Central memory CD4-positive, alpha-beta T cell (primary cell): Measurements from ENCODE around the gene URB2.
"Not testable (repeated sequence)": the region's sequence is repeated elsewhere in the genome, so short reads cannot be mapped to it uniquely, and the experiment has no call there.

ENCODE experiments used
- DNase-seq: peaks from one replicate; pipeline ENCODE4 v3.0.0; 2022
- total RNA-seq, 3 experiments: gene quantifications; one replicate each; lab custom pipeline; 2026; lab: John Stamatoyannopoulos, UW

URB2 gene
- 20.1 to 190 (median 38.9) reads per million in 3 experiments for total RNA-seq

GRCh38 chr1:229625915-229626831, at the start of gene URB2, which contains the start of gene TAF5L:
TSS of gene URB2 (plus strand) at chr1:229626247. CDS start at chr1:229627634, 1,387 bp downstream.
TSS of gene TAF5L (minus strand) at chr1:229626122. CDS start at chr1:229614482, 11,640 bp downstream.
- DNase-seq: peak; percentile 87

DNA sequence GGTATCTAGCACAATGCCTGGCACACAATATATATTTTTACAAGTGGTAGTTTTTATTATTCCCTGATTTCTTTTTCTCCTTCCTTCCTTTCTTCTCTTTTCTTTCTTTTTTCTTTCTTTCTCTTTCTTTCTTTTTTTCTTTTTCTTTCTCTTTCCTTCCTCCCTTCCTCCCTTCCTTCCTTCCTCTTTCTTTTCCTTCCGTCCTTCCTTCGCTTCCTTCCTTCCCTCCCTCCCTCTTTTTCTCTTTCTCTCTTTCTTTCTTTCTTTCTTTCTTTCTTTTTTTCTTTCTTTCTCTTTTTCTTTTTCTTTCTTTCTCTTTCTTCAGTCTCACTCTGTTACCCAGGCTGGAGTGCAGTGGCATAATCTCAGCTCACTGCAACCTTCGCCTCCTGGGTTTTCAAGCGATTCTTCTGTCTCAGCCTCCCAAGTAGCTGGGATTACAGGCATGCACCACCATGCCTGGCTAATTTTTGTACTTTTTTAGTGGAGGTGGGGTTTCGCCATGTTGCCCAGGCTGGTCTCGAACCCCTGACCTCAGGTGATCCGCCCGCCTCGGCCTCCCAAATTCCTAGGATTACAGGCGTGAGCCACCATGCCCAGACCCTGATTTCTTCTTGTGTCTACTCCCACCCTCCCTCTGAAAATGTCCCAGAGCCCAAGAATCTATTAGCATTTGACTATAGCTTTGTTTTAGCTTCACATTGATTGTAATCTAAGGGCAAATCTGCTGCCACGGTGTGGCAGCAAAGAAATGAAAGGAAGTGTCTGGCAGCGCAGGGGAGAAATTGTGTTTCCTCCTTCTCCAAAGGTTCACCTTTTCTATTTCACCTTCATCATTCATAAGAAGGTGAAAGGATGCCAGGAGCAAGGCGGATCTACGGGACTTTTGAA, 47.6 kb upstream of the URB2 start:
- DNase-seq: no peak

- no peak for DNase-seq
These were observed 46.9 kb upstream of the URB2 start for GRCh38 chr1:229579059-229579673.

DNA sequence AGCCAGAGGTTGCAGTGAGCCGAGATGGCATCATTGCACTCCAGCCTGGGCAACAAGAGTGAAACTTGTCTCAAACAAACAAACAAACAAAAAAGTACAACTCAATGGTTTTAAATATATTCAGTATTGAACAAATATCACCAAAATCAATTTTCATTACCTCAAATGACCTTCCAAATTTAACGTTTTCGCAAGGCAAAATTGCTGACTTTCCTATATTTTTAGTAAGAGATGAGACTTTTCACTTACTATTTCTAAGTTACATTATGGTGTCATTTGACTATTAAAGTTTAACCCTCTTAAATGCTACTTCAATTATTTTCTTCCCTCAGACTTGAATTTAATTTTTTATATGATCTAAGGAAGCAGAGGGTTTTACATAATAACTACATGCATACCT, 44.6 kb upstream of the URB2 start:
- no peak for DNase-seq

DNA sequence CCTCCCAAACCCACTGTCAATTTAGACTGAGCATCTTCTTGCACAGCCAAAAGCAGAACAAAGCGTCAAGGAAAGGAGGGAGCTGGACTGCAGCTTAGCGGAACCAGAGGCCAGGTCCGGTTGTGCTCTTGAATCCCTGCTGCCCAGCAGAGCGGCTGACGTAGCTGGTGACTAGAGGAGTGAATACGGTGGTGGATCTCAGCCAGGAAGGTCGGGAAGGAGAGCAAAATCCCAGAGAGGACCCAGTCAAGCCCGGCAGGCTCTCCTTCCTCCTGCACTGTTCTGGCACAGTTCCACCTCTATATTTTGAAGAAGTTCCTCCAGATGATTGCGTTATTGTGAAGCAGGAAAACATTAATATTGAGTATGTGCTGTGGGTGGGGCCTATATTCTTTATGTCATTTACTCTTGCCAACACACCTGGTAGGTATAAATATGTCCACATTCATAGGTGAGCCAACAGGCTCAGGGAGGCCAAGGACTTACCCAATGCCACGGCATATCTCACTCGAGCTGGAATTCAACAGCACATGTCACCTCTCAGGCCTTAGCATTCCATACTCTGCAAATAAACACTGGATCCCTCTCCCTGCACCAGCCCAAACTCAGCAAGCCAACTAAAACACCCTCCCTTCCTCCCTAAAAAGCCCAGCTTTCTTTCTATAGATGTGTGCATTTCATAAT, 43.9 kb upstream of the URB2 start:
- DNase-seq: no peak

GRCh38 chr1:229582715-229583114, 43.3 kb upstream of the URB2 start:
- DNase-seq: no peak

DNA sequence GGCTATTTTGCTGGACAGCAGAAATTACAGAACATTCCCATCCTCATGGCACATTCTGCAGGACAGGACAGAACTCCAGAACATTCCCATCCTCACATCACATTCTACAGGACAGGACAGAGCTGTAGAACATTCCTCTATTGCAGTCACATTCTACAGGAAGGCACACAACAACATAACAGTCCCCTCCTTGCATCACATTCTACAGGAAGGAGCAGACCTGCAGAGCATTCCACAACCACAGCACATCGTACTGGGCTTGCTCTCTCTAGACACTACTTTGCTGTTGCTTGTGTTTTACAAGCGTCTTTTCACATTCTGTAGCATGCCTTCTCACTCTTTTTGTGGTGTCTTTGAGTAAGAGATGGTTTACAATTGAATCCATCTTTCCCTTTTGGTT, 40.7 kb upstream of the URB2 start:
- DNase-seq: no peak

DNA sequence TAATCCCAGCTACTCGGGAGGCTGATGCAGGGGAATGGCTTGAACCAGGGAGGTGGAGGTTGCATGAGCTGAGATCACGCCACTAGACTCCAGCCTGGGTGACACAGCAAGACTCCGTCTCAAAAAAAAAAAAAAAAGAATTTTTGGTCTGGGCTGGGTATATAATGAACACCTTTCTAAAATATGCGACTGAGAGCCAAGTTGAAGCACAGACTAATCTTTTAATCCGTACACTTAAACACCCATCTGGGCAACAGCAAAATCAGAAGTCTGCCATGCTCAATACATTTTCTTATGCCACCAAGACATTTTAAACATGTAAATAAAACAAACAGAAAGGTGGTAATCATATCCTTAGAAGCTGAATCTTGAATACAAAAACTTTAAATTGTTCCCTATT, 35.9 kb upstream of the URB2 start:
- DNase-seq: no peak

- DNase-seq: no peak
These were observed 32.2 kb upstream of the URB2 start for GRCh38 chr1:229593800-229594199.

DNA sequence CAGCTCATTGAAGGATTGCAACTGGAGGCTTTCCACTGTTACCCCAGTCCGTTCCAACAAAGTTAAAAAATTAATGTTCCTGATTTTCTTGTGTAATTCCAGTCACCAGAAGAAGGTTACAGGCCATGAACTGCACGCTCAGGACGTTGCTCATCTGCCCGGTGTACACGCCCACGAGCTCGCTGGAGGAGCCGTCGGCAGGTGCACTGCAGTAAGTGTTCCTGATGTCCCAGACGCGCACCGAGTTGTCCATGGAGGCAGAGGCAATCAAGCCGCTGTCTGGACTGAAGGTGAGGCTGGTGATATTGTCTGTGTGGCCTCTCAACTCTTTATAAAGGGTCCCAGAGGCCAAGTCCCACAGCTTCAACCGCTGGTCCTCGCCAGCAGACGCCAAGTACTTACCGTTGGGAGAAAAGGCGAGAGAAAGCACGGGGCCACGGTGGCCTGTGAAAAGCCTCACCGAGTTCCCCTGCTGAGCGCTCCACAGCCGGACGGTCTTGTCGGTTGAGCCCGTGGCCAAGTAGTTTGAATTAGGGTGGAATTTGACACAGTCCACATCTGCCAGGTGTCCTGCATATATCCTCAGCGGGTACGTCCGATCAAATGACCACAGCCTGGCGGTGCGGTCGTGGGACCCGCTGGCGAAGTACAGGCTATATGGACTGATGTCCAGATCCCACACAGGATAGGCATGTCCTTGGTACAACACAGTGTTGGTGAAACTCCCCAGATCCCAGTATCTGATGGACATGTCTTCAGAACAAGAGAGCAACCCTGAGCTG, 31.6 kb upstream of the URB2 start:
- DNase-seq: no peak

- not testable (repeated sequence) for DNase-seq
These were observed 30.2 kb upstream of the URB2 start for GRCh38 chr1:229595876-229596275.

DNA sequence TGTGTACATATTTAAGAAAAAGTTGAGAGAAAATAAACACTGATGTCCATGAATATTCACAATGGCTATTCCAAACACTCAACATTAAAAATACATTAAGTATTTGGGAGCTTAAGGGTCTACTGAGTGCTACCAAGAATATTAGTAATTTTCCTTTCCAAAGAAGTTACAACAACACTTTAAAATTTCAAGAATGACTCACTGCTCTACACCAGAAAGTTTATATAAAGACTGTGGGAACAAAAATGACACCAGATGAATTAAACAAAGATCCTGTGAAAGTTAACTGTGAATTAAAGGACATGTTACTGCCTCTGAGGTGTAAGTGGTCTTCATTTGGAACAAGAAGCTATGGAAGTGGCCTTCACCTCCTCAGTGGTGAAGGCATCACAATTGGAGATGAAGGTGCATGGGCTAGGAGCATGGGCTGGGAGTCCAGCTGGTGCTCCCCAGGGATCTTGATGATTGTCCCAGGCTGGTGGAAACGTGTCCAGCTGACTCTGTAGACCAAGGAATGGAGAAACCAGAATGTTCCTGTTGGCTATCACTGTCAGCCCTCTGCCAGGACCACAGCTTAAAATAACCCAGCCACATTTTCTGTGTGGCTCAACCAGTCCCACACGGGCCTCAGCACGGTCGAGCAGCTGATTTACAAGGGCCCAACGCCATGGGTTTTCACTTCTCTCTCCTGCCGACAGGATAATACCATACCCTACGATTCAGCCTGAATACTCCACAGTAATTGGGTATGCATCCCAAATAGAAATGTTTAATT, 28.9 kb upstream of the URB2 start:
- DNase-seq: no peak

GRCh38 chr1:229597877-229598276, 28.2 kb upstream of the URB2 start:
- DNase-seq: no peak

GRCh38 chr1:229599218-229599954, 26.7 kb upstream of the URB2 start:
- no peak for DNase-seq

- no peak for DNase-seq
These were observed 25.8 kb upstream of the URB2 start for GRCh38 chr1:229600229-229600628.

GRCh38 chr1:229603371-229604005, 22.6 kb upstream of the URB2 start:
- no peak for DNase-seq

DNA sequence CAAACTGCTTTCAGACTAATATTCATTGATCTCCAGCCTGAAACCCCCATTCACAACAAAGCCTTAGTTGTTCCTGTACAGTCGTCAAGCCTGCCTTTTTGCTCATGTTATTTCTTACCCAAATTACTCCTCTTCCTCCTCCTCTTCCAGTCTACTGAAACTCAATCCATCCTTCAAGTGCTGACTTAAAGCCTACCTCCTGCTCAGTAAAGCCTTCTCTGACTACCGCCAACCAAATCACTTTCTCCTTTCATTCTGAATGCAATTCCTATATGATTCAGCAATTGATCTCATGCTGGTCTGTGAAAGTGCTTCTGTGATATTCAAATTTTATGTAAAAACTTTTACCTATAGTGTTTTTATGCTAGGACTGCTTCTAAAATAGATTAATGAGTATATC, 18.7 kb upstream of the URB2 start:
- no peak for DNase-seq

GRCh38 chr1:229608590-229608989, 17.5 kb upstream of the URB2 start:
- DNase-seq: no peak

DNA sequence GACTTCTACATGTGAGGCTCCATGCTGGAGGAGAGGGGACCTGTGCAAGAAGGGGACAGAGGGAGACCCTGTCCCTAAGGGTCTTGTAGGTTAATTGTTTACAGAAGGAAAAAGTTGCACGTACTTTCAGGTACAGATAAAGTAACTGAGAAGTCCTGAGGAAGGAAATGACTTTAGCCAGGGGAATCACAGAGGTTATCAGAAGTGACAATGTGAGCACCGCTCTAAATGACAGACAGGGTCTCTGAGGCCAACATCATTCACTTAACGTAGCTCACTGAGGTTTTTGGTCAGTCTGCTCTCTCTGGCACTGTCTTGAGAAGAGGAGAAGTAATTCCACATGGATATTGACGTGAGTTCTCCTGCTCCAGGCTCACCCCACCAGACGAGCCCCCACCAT, 12.1 kb upstream of the URB2 start:
- no peak for DNase-seq
